ENCODE results near the gene ROR2.

DNA sequence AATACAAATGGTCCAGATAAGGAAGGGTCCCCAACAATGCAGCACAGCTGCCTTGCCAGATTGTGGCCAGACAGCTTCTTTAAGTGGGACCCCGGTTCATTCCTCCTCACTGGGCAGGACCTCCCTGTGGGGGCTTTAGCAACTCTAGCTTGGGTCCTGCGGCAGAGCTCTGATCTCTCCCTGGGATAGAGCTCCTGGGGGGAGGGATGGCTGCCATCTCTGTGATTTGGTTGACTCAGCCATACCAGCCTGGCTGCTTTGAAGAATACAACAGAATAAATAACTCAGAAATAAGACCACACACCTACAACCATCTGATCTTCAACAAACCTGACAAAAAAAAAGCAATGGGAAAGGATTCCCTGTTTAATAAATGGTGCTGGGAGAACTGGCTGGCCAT is 22.7 kb upstream of the ROR2 start:
- TF ChIP-seq EZH2 (IDR thresholded peaks at IDR 0.05) (no peak), POLR2AphosphoS5 (IDR thresholded peaks at IDR 0.05; ENCODE audit: borderline replicate concordance, low read depth, low read length) (no peak), FOXP2 (optimal IDR thresholded peaks at IDR 0.05; ENCODE audit: control extremely low read depth, extremely low read length, insufficient read depth) (no peak)

All from SK-N-MC (cell line).